HG03095 (cell line): ENCODE data around the gene PARP1.
"Not testable (repeated sequence)": the region's sequence is repeated elsewhere in the genome, so short reads cannot be mapped to it uniquely, and the experiment has no call there.

Source experiments
- ATAC-seq: cut with Tn5 transposase; IDR thresholded peaks from one replicate; pipeline ENCODE4 v1.9.1; 2021; ENCODE audit warnings: moderate library complexity; ENCODE audit not compliant: unreplicated experiment

Gene PARP1

DNA sequence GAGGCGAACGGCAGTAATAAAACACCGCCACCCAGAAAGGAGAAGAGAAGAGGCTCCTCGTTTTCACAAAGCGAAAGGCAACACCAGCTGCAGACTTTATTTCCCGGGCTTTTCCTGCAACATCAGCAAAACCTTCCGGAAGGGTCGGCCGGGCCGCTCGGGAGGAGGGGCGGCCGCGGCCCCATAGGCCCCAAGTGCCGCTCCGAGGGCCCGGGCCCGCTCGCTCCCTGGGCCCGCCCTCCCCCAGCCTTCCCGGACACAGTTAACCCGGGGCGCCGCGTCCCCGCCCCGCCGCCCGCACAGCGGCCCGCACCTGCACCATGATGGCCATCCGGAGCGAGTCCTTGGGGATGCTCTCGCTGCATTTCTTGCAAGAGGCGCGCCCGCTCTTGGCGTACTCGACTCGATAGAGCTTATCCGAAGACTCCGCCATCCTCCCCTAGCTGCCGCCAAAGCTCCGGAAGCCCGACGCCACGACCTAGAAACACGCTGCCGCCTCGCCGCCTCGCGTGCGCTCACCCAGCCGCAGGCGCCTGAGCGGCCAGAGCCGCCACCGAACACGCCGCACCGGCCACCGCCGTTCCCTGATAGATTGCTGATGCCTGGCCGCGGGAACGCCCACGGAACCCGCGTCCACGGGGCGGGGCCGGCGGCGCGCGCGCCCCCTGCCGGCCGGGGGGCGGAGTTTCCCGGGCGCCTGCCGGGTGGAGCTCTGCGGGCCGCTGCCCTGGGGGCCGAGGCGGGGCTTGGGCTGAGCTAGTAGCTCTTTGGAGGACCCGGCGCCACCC, at the start of gene PARP1:
PARP1 (minus strand) TSS at position 597 of the 788 bp plus-strand sequence; CDS start at position 433, 164 bp downstream.
- peak; percentile 58 for ATAC-seq

GRCh38 chr1:226457307-226457712, 49.4 kb upstream of the PARP1 start:
- no peak for ATAC-seq

GRCh38 chr1:226455843-226456242, 48.0 kb upstream of the PARP1 start:
- no peak for ATAC-seq

GRCh38 chr1:226454349-226454748, 46.5 kb upstream of the PARP1 start:
- ATAC-seq, result no peak

GRCh38 chr1:226453015-226453704, 45.3 kb upstream of the PARP1 start:
- ATAC-seq, result no peak

DNA sequence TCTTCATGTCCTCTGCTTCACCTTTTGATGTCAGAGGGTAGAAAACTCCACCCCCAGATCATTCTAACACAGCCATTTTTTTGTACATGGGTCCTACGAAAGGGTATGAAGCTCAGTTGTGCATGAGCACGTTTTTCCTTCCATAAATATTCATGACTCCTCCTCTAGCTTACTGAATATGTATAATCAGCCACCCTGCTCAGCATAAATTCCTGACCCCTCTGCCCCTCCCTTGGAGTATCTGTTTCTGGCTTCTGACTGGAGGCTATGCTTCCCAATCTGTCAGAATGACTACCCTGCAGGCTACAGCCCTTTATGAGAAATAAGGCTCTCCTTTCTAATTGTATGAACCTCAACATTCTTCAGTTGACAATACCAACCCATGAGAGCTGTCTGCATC, 42.8 kb upstream of the PARP1 start:
- no peak for ATAC-seq

DNA sequence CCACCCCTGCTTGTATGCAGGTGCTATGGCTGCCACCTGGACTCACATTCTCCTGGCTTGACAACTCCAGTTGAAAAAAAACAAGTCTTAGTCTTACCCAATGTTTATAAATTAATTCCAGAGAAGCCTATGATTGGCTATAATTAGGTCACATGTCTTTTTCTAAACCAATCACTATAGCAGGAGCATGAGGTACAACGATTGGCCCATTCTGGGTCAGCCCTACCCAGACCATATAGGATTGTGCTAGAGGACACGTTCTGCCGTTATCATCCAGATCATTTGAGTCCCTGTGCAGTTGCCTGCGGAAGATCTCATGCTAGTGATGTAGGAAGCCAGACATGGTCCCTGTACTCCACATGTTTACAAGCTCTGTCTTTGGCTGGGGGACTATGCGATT, 41.9 kb upstream of the PARP1 start:
- no peak for ATAC-seq

- no peak for ATAC-seq
Measured at GRCh38 chr1:226447932-226448665, 40.2 kb upstream of the PARP1 start.

DNA sequence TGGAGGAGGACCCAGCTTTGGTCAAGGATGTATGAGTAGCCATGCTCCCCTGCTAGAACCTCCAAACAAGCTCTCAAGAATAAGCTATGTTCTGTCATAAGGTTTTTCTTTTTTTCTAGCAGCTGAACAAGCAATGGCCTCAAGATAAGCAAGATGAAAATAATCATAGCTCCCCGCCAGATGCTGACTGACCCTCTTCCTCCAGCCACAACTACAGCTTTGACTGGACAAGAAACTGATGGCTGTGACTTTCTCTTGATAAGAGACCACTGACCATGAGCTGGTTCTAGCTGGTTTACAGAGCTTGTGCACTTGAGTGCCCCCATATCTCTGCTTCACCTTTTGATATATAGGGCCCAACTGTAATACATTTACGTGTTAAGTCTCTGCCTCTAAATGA, 38.2 kb upstream of the PARP1 start:
- no peak for ATAC-seq

DNA sequence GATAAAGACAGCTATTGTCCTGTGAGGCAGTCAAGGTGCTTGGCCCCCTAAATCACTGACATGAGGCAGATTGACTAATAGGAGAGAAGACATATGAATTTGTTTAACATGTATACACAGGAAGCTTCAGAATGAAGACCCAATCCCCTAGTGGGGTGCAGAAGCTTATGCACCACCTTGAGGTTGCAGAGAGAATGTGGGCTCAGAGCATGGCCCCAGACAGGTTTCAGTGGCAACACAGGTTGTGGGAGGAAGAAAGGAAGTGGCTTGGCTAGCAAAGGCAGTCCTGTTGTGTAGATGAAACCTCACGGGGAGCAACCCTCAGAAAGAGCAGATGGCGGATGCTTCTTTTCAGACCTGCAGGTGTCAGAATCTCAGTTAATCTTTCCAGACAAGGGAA, 37.0 kb upstream of the PARP1 start:
- peak; percentile 99 for ATAC-seq

- ATAC-seq, result no peak
Measured at GRCh38 chr1:226443439-226443838, 35.5 kb upstream of the PARP1 start.

DNA sequence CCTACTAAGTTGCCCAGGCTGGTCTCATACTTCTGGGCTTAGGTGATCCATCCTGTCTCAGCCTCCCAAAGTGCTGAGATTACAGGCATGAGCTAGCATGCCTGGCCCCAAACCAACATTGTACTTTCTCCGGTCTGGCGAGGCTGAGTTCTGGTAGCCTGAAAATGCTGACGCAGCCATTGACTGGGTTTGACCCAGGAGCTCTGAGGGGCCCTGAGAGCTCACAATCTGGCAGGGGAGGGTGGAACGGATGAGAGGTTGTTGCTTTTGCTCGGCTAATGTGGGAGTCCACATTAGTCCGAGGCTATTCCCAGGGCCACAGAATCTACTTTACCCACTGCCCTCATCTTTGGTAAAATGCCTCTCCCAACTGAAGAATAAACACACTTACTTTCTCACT, 35.1 kb upstream of the PARP1 start:
- no peak for ATAC-seq

DNA sequence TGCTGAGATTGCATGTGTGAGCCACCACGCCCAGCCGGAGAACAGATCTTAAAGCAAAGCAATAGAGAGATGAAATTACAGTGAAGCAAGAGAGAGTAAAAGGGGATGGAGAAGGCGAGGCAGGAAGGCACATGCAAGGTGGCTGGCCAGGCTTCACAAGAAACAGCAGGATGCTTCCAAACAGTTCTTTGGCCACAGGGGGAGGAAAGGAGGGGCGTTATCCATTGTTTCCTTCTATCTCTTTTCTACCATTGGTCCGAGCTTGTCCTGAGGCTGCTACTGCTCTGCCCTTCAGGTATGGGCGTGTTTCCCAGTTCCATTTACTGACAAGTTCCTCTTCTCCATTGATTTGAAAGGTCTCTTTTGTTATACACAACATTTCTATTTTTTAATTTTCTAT, 33.7 kb upstream of the PARP1 start:
- ATAC-seq, result no peak

DNA sequence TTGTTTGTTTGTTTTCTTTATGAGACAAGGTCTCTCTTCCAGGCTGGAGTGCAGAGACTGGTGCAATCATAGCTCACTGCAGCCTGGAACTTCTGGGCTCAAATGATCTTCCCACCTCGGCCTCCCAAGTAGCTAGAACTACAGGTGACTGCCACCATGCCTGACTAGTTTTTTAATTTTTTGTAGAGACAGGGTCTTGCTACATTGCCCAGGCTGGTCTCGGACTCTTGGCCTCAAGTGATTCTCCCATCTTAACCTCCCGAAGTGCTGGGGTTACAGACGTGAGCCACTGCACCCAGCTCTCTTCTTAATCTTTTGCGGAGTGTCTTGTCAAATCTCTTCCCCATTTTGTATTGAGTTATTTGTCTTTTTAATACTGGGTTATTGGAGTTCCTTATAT, 32.6 kb upstream of the PARP1 start:
- ATAC-seq, result no peak

DNA sequence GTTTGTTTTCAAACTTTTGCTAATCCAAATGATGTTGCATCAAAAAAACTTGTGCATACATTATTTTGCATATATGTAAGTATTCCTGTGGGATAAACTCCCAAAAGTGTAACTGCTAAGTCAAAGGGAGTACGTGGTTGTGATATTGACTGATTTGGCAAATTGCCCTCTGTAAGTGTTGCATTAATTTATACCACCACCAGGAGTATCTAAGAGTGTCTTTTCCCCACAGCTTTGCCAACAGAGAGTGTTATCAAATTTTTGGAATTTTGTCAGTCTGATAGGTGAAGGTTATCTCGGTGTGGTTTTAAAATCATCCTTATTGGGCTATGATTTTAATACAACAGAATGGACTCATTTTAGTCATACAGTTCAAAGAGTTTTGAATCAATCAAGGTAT, 30.1 kb upstream of the PARP1 start:
- no peak for ATAC-seq

DNA sequence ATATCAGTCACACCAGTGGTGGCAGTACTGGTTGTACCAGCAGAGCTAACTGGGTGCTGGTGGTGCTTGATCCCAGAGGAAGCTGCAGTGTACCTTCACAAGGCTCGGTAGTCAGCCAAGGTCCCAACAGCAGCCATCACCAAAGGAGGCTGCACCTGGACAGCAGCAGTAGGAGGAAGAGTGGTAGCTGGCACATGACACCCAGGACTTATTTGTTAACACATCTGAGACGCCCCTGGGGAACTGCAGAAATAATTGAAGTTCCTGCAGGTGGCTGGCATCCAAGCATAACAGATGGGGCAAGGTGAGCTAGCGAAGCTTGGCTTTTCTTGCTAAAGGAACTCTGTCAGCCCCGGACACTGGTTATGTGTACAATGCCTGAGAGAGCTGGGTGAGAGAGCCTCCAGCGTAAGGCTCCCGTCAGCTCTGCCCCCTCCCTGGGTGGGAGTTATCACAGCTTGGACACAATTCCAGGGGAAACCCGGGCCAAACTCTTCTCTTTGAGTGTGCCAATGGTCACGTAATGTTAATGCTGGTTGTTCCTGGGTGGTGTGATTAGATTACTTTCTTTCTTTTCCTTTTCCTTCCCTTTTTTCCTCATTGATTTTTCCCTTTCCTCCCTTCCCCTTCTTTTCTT, 29.1 kb upstream of the PARP1 start:
- ATAC-seq, result no peak

DNA sequence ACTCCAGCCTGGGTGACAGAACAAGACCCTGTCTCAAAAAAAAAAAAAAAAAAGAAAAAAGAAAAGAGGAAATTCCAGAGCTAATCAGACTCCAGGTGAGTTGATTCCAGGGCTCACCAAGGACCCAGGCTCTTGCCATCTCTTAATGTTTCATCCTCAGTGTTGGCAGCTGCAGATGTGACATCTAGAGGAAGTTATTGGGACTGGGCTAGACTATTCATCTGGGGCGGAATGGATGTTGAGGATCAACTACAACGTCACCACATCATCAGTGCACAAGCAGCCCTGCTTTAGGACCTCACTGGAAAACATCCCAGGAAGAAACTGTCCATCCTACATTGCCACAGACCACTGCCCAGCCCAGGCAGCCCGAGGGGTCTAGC, 28.6 kb upstream of the PARP1 start:
- no peak for ATAC-seq

DNA sequence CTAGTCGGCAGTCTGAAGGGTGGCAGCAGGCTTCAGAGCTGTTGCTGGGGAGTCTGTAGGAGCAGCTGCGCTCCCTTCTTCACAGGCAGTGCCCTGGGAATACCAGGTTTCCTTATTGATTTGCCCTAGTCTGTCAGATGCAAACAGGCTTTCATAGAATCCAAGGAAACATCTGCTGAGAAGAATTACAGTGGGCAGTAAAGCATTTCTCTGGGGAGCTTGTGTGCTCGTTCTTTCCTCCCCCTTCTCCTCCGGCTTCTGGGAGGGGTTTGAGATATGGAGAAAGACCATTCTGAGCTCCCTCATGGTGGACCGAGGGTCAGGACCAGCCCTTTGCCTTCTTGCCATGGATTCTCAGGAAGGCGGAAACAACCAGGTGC, 25.4 kb upstream of the PARP1 start:
- ATAC-seq, result no peak

GRCh38 chr1:226432586-226433340, 24.9 kb upstream of the PARP1 start:
- ATAC-seq, result no peak

DNA sequence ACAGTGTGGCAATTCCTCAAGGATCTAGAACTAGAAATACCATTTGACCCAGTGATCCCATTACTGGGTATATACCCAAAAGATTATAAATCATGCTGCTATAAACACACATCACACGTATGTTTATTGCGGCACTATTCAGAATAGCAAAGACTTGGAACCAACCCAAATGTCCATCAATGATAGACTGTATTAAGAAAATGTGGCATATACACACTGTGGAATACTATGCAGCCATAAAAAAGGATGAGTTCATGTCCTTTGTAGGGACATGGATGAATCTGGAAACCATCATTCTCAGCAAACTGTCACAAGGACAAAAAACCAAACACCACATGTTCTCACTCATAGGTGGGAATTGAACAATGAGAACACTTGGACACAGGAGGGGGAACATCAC, 24.0 kb upstream of the PARP1 start:
- not testable (repeated sequence) for ATAC-seq
